ENCODE results near the gene CD36.

CD36 gene

GRCh38 chr7:80631421-80631820 is 7.0 kb upstream of the CD36 start (continued):
- no peak for TF ChIP-seq ZC3H10 (CRISPR knock-in tag; IDR thresholded peaks at IDR 0.05)

- ATAC-seq: no peak
- TF ChIP-seq GLIS3 (CRISPR knock-in tag; IDR thresholded peaks at IDR 0.05) (no peak), PPARA (CRISPR knock-in tag; IDR thresholded peaks at IDR 0.05; ENCODE audit: borderline replicate concordance) (no peak), ZC3H10 (CRISPR knock-in tag; IDR thresholded peaks at IDR 0.05) (no peak), PATZ1 (CRISPR knock-in tag; IDR thresholded peaks at IDR 0.05; ENCODE audit: borderline replicate concordance) (no peak), RARB (CRISPR knock-in tag; IDR thresholded peaks at IDR 0.05) (no peak), ARNTL (CRISPR knock-in tag; IDR thresholded peaks at IDR 0.05; ENCODE audit: borderline replicate concordance, low read depth) (no peak)
- TF ChIP-seq, protein P1, sequence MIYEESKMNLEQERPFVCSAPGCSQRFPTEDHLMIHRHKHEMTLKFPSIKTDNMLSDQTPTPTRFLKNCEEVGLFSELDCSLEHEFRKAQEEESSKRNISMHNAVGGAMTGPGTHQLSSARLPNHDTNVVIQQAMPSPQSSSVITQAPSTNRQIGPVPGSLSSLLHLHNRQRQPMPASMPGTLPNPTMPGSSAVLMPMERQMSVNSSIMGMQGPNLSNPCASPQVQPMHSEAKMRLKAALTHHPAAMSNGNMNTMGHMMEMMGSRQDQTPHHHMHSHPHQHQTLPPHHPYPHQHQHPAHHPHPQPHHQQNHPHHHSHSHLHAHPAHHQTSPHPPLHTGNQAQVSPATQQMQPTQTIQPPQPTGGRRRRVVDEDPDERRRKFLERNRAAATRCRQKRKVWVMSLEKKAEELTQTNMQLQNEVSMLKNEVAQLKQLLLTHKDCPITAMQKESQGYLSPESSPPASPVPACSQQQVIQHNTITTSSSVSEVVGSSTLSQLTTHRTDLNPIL (CRISPR knock-in tag; IDR thresholded peaks at IDR 0.05; ENCODE audit: low read depth): no peak
- TF ChIP-seq, protein P2, sequence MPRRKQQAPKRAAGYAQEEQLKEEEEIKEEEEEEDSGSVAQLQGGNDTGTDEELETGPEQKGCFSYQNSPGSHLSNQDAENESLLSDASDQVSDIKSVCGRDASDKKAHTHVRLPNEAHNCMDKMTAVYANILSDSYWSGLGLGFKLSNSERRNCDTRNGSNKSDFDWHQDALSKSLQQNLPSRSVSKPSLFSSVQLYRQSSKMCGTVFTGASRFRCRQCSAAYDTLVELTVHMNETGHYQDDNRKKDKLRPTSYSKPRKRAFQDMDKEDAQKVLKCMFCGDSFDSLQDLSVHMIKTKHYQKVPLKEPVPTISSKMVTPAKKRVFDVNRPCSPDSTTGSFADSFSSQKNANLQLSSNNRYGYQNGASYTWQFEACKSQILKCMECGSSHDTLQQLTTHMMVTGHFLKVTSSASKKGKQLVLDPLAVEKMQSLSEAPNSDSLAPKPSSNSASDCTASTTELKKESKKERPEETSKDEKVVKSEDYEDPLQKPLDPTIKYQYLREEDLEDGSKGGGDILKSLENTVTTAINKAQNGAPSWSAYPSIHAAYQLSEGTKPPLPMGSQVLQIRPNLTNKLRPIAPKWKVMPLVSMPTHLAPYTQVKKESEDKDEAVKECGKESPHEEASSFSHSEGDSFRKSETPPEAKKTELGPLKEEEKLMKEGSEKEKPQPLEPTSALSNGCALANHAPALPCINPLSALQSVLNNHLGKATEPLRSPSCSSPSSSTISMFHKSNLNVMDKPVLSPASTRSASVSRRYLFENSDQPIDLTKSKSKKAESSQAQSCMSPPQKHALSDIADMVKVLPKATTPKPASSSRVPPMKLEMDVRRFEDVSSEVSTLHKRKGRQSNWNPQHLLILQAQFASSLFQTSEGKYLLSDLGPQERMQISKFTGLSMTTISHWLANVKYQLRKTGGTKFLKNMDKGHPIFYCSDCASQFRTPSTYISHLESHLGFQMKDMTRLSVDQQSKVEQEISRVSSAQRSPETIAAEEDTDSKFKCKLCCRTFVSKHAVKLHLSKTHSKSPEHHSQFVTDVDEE (CRISPR knock-in tag; IDR thresholded peaks at IDR 0.05): no peak
Measured at GRCh38 chr7:80632139-80632538, 6.3 kb upstream of the CD36 start.

DNA sequence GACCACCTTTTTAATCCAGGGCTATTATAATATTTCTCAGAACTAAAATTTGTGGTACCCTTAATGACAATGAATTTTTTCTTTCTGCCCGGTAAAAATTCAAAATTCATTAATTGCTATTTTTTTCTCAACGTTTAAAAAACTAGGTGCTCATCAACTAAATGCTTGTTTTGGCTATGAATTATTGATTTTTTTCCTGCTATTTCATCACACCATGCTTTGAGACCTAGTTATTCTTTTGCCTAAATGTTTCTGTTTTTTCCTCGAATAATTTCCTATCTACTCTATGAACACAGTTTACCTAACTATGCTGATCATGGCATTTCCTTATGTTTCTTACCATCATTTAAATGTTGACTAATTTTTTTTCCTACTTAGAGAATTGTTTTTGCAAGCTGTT is 5.6 kb upstream of the CD36 start:
- ATAC-seq: no peak
- TF ChIP-seq ESRRG (CRISPR knock-in tag; IDR thresholded peaks at IDR 0.05) (no peak), GLIS3 (CRISPR knock-in tag; IDR thresholded peaks at IDR 0.05) (no peak), PATZ1 (CRISPR knock-in tag; IDR thresholded peaks at IDR 0.05; ENCODE audit: borderline replicate concordance) (no peak), ZNF565 (CRISPR knock-in tag; conservative IDR thresholded peaks at IDR 0.05; ENCODE audit: low read depth) (no peak), PPARA (CRISPR knock-in tag; IDR thresholded peaks at IDR 0.05; ENCODE audit: borderline replicate concordance) (no peak), BACH2 (CRISPR knock-in tag; IDR thresholded peaks at IDR 0.05; ENCODE audit: borderline replicate concordance) (no peak), ARNTL (CRISPR knock-in tag; IDR thresholded peaks at IDR 0.05; ENCODE audit: borderline replicate concordance, low read depth) (no peak), OSR1 (CRISPR knock-in tag; IDR thresholded peaks at IDR 0.05) (no peak), ZNF70 (CRISPR knock-in tag; IDR thresholded peaks at IDR 0.05) (no peak), ZNF8 (CRISPR knock-in tag; IDR thresholded peaks at IDR 0.05) (no peak), CSDC2 (CRISPR knock-in tag; IDR thresholded peaks at IDR 0.05) (no peak), TOX (CRISPR knock-in tag; IDR thresholded peaks at IDR 0.05; ENCODE audit: borderline replicate concordance) (no peak), RARB (CRISPR knock-in tag; IDR thresholded peaks at IDR 0.05) (no peak), ZC3H10 (CRISPR knock-in tag; IDR thresholded peaks at IDR 0.05) (no peak), ZFP30 (CRISPR knock-in tag; IDR thresholded peaks at IDR 0.05) (no peak), ISL1 (CRISPR knock-in tag; IDR thresholded peaks at IDR 0.05) (no peak)
- TF ChIP-seq, protein P1 (CRISPR knock-in tag; IDR thresholded peaks at IDR 0.05; ENCODE audit: low read depth): no peak
- TF ChIP-seq, protein P3, sequence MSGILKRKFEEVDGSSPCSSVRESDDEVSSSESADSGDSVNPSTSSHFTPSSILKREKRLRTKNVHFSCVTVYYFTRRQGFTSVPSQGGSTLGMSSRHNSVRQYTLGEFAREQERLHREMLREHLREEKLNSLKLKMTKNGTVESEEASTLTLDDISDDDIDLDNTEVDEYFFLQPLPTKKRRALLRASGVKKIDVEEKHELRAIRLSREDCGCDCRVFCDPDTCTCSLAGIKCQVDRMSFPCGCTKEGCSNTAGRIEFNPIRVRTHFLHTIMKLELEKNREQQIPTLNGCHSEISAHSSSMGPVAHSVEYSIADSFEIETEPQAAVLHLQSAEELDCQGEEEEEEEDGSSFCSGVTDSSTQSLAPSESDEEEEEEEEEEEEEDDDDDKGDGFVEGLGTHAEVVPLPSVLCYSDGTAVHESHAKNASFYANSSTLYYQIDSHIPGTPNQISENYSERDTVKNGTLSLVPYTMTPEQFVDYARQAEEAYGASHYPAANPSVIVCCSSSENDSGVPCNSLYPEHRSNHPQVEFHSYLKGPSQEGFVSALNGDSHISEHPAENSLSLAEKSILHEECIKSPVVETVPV (CRISPR knock-in tag; IDR thresholded peaks at IDR 0.05): no peak

Measured in SK-N-SH treated with all-trans-retinoic acid at 6 μM for 48 hours (cell line).